Effector memory CD4-positive, alpha-beta T cell (primary cell): ENCODE data around the gene FTH1.

Source experiments
- DNase-seq, 3 donors: peaks; one replicate each; pipeline ENCODE4 v3.0.0-alpha.2; 2020
- H3K27ac ChIP-seq: 2 replicates; pipeline ENCODE4 v1.7.0; 2013; ENCODE audit warnings: mild to moderate bottlenecking, low read length, moderate library complexity; ENCODE audit not compliant: insufficient read depth, poor library complexity, severe bottlenecking
- H3K27me3 ChIP-seq: replicated peaks from 2 replicates; pipeline ENCODE4 v1.7.0; 2013; ENCODE audit warnings: mild to moderate bottlenecking, low read length; ENCODE audit not compliant: insufficient read depth, control insufficient read depth, poor library complexity, severe bottlenecking
- H3K36me3 ChIP-seq: 2 replicates; pipeline ENCODE4 v1.7.0; 2013; ENCODE audit warnings: mild to moderate bottlenecking, low read length, moderate library complexity; ENCODE audit not compliant: control insufficient read depth, insufficient read depth
- H3K4me1 ChIP-seq: 2 replicates; pipeline ENCODE4 v1.7.0; 2013; ENCODE audit warnings: low read length, mild to moderate bottlenecking; ENCODE audit not compliant: control insufficient read depth, insufficient read depth, poor library complexity, severe bottlenecking
- H3K4me3 ChIP-seq: 2 replicates; pipeline ENCODE4 v1.7.0; 2013; ENCODE audit warnings: low read length, low read depth, mild to moderate bottlenecking; ENCODE audit not compliant: insufficient read depth, poor library complexity, severe bottlenecking
- H3K9me3 ChIP-seq: 2 replicates; pipeline ENCODE4 v1.7.0; 2013; ENCODE audit warnings: mild to moderate bottlenecking, low read length, moderate library complexity; ENCODE audit not compliant: control insufficient read depth

The FTH1 gene

GRCh38 chr11:61917334-61918109 lies 49.9 kb downstream of the FTH1 start, which contains the start of gene RAB3IL1:
RAB3IL1 (minus strand) TSS chr11:61917566; CDS start chr11:61917367, 199 bp downstream.
- H3K36me3 ChIP-seq = no peaks in the 10 kb centered on the region
- peak within 1 kb of the TSS; percentile 39 for H3K4me3 ChIP-seq
- H3K27ac ChIP-seq = no peak within 1 kb of the TSS
- no peak for DNase-seq
- no peaks in the 10 kb centered on the region for H3K4me1 ChIP-seq
- H3K27me3 ChIP-seq = peaks cover 8% of the 10 kb centered on the region
- H3K9me3 ChIP-seq = no peaks in the 10 kb centered on the region

DNA sequence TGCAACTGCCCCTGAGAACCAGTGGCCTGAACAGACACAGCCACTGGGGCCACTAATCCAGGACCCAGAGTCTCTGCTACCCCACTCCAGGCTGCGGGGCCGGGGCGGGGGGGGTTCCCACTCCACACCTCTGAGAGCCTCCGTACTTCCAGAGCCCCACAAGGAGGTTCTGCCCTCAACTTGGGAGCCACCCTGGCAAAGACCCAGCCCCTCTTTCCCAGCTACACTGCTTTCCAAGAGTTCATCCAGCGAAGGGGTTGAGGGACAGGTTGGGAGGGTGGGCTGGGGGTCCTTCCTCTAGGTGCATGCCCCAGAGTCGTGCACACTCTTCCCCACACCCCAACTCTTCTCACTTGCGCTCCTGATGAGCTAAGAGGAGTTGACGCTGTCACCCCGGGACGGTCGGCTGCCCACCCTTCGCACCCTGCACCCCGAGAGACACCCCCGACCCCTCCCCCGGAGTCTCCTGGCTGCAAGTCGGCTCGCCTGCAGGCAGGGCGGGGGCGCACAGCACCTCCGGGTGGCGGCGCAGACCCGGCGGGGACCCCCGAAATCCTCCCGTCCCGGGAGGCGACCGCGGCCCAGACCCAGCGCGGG lies 50.6 kb downstream of the FTH1 start:
- Histone ChIP-seq H3K27ac (no peak overlapping the region), H3K36me3 (no peaks in the 10 kb centered on the region), H3K9me3 (no peaks in the 10 kb centered on the region), H3K27me3 (peaks cover 8% of the 10 kb centered on the region), H3K4me1 (no peaks in the 10 kb centered on the region), H3K4me3 (peak overlapping the region; percentile 39)
- DNase-seq = no peak

GRCh38 chr11:61914471-61915171 lies 52.8 kb downstream of the FTH1 start:
- Histone ChIP-seq H3K4me1 (no peaks in the 10 kb centered on the region), H3K4me3 (no peak overlapping the region), H3K9me3 (no peaks in the 10 kb centered on the region), H3K27ac (no peak overlapping the region), H3K27me3 (peaks cover 8% of the 10 kb centered on the region), H3K36me3 (no peaks in the 10 kb centered on the region)
- DNase-seq = no peak
